GM21390 (cell line): ENCODE data around the gene OR52E4.
A peak's percentile ranks its signal among the peaks of the same experiment; 100 is the strongest.

ENCODE experiments used
- ATAC-seq: cut with Tn5 transposase; IDR thresholded peaks from one replicate; pipeline ENCODE4 v1.9.1; 2021; ENCODE audit not compliant: unreplicated experiment

OR52E4 gene

DNA sequence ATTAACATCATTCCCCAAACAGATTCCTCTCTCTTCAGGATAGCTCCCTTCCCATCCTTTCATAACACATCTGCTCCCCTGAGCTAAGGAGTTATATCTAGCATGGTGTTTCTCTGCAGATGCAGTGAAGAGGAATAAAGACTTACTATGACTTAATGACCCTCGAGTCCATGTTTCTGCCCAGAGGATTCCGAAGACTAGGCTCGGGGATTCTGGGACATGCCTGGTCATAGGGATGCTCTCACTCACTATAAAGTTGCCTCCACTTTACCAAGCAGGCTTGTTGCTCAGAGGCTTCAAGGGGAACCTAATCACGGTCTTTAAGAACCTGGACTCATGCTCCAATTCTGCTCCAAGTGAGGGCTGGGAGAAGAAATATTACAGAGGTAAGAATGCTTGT lies at the start of gene OR52E4:
OR52E4 (plus strand) TSS at position 301 of the 400 bp plus-strand sequence. CDS start 3,664 bp downstream, outside the sequence.
- ATAC-seq, result no peak

GRCh38 chr11:5831196-5831829 lies 49.1 kb upstream of the OR52E4 start:
- no peak for ATAC-seq

- ATAC-seq, result no peak
Observed at GRCh38 chr11:5833446-5833845, 47.0 kb upstream of the OR52E4 start.

DNA sequence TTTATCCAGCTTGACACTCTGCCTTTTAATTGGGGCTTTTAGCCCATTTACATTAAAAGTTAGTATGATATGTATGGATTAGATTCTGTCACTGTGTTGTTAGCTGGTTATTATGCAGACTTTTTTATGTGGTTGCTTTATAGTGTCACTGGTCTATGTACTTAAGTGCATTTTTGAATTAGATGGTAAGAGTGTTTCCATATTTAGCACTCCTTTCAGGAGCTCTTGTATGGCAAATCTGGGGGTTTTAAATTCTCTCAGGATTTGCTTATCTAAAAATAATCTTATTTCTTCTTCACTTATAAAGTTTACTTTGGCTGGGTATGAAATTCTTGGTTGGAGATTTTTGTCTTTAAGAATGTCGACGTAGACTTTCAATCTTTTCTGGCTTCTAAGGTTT lies 42.7 kb upstream of the OR52E4 start:
- no peak for ATAC-seq

DNA sequence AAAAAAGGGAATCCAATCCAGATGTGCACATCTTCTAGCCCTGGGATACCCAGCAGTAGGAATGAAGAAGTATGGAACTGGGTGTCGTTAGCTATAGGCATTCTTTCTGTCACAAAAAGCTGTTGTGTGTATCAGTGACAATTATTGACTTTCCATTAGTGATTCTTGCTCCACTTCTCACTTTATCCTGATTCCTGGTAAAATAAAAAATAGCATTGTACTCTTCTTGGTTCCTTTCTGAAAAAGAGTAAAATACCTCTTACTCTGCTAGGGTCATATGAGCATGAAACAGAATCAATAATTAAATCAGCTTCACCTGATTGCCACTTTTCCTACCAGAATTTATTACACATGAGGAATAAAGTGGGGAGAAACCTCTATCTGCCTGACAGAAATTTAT lies 38.6 kb upstream of the OR52E4 start, which contains the start of gene OR52E6:
OR52E6 (minus strand) TSS at position 101 of the 400 bp plus-strand sequence; CDS start at position 101, 0 bp downstream.
- no peak for ATAC-seq

DNA sequence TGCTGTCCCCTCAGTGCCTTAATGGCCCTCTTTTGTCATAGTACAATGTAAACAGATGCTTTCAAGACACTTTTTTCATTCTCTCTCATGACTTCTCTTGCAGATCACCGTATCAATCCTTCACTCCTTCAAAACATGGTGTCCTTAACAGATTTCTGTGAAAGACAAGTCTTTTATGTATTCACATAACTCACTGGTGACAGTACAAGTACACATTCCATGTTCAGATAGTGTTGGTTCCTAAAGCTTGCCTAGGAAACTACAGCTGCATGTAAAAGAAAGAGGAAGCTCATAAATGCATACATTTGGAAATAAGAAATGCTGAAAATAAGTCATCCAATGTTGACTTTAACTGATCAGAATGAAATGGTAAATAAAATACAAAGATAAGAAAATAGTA lies 33.7 kb upstream of the OR52E4 start:
- ATAC-seq, result no peak

DNA sequence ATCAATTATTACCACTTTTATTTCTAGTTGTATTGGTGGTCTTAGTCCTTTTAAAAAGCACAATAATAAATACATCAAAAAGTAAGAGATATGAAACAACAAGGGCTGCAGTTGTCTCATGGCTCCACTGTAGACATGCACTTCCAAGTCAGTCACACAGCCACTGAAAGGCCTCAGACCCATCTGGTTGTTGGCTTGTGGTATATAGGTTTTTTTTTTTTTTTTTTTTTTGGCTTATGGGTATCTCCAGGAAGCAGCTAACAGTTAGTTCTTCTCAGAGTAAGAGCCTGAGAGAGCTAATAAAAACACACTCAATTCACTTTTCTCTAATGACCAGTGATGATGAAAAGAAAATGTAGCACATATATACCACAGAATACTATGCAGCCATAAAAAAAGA lies 32.7 kb upstream of the OR52E4 start:
- ATAC-seq, result no peak

DNA sequence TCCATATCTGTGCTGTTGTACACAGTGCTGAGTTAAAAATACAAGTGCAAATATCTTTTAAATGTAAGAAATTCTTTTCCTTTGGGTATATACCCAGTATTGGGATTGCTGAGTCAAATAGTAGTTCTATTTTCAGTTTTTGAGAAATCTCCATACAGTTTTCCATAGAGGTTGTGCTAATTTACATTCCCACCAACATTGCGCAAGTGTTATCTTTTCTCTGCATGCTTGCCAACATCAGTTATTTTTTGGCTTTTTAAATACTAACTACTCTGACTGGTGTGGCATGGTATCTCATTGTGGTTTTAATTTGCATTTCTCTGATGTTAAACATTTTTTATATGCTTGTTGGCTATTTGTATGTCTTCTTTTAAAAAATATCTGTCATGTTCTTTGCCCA lies 29.4 kb upstream of the OR52E4 start:
- ATAC-seq, result no peak

- no peak for ATAC-seq
Observed at GRCh38 chr11:5857590-5857989, 22.8 kb upstream of the OR52E4 start, which contains the start of gene OR52E8. Gene OR52E8 (minus strand): TSS chr11:5857690. CDS start chr11:5857690, 0 bp downstream.

DNA sequence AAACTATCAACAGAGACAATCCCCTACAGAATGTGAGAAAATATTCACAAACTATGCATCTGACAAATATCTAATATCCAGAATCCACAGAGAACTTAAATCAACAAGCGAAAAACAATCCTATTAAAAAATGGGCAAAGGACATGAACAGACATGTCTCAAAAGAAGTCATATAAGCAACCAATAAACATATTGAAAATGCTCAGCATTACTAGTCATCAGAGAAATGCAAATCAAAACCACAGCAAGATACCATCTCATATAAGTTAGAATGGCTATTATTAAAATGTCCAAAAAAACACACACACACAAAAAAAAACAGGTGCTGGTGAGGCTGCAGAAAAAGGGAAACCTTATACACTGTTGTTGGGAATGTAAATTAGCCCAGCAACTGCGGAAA lies 14.6 kb upstream of the OR52E4 start:
- no peak for ATAC-seq

- ATAC-seq, result no peak
Observed at GRCh38 chr11:5878564-5878963, 1.9 kb upstream of the OR52E4 start.

GRCh38 chr11:5881756-5882155 lies 1.3 kb downstream of the OR52E4 start:
- no peak for ATAC-seq

GRCh38 chr11:5887172-5887571 lies 6.7 kb downstream of the OR52E4 start:
- ATAC-seq, result no peak

DNA sequence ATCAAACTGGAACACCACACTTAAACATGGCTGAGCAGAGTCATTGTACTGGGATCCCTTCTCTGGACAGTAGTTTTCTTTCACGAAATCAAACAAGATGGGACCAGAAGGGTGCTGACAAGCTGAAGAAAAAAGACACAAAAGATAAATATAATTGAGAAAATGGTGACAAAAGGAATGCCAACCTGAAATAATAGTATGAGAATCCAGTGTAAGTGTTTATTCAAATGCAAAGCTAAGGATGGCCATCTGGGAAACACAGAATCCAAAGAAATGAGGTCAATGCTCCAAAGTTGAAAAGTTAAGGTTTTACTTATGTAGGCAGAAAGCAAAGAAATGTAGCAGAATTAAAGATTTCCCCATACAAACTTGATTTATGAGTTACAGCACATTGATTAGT lies 7.2 kb downstream of the OR52E4 start:
- no peak for ATAC-seq

DNA sequence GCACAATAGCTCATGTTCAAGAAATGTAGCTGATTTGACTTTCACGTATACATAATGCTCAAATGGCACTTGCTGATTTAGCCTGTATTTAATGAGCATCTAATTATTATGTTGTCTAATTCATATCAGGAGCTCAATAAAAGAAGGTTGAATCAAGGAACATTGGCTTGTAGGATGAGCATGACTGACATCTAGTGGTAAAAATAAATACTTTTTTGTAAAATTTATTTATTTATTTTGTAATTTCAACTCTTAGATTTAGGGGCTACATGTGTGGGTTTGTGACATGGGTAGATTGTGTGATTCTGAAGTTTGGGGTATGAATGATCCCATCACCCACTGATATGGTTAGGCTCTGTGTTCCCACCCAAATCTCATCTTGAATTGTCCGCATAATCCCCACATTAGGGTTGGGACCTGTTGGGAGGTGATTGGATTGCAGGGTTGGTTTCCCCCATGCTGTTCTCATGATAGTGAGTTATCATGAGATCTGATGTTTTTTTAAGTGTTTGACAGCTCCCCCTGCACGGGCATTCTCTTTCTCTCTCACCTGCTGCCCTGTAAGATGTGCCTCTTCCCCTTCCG lies 10.9 kb downstream of the OR52E4 start:
- no peak for ATAC-seq

DNA sequence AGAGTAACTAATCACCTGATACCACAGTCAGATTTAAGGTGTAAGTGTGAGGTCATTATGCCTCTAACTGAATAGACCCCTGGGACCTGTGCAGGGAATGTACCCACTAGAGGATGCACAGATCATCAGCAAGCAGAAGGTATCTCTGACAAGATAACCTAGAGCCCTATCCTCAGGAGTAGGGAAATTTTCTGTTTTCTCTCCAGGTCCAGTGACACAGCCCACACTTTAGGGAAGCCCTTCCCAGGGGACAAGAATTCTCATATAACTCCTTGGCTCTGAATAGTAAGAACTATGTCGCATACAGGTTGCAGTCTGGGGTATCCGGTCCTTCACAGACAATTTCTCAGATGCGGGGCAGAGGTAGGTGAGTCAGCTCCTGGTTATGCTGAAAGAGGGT lies 12.5 kb downstream of the OR52E4 start, which contains the start of gene OR52E5:
OR52E5 (plus strand) TSS at position 301 of the 400 bp plus-strand sequence. CDS start 7,569 bp downstream, outside the sequence.
- no peak for ATAC-seq

- no peak for ATAC-seq
Observed at GRCh38 chr11:5899534-5899933, 19.1 kb downstream of the OR52E4 start.

DNA sequence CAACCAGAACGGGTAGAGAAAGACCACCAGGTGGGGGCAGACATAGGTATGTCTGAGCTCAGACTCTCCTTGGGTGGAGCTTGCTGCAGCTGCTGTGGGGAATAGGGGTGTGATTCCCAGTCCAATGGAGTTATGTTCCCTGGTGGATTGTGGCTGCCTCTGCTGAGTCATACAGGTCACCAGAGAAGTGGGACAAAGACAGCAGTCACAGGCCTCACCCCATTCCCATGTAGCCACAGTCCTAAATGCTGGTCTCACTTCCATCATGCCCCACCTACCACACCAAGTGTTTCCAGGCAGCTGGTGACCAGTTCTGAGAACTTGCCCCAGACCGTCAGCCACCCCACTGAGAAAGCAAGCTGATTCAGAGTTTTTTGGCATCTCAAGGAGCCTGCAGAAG lies 30.1 kb downstream of the OR52E4 start:
- no peak for ATAC-seq

DNA sequence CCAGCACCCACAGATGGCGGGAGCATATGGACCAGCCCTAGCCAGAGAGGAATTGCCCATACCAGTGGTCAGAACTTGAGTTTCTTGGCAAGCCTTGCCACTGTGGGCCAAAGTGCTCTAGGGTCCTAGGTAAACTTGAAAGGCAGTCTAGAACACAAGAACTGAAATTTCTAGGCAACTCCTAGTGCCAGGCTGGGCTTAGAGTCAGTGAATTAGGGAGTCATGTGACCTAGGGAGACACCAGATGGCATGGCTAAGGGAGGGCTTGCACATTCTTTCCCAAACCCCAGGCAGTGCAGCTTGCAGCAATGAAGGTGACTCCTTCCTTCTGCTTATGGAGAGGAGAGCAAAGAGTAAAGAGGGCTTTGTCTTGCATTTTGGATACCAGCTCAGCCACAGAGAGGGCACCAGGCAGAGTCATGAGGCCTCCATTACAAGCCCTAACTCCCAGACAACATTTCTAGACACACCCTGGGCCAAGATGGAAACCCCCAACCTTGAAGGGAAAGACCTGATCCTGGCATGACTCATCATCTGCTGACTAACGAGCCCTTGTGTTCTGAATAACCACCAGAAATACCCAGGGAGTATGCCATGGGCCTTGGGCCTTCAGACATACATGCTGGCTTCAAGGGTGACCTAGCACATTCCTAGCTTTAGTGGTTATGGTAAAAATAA lies 42.5 kb downstream of the OR52E4 start:
- ATAC-seq, result peak; percentile 74

DNA sequence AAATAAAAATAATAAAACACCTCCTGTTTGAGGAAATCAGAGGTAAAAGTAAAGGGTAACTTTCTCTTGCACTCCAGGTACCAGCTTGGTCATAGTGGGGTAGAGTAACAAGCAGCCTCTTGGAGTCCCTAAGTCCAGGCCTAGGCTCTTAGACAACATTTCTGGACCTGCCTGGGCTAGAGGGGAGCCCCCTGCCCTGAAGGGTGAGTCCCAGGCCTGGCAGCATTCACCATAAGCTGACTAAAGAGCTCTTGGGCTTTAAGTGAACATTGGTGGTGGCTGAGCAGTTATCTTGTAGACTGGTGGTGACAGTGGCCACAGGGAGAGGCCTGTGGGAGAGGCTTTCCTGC lies 43.0 kb downstream of the OR52E4 start:
- peak; percentile 36 for ATAC-seq

DNA sequence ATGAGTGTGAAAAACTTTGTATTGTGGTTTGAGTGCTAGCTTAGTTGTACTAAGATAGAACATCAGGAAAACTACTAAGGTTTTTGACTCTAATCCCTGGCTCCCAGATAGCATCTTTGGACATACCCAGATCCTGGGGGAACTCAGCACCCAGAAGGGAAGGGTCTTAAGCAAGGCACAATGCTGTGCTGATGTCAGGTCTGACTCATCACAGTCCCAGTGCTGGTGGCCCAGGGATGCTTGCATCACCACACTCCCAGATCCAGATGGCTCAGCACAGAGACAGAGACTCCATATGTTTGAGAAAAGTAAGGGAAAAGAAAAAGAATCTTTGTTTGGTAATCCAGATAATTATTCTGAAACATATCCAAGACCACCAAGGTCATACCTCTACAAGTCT lies 43.4 kb downstream of the OR52E4 start:
- no peak for ATAC-seq

GRCh38 chr11:5928271-5928670 lies 47.8 kb downstream of the OR52E4 start:
- ATAC-seq, result no peak
